ENCODE data around the gene GRIK3. TPM values are rescaled to one million over a fixed set of nuclear protein-coding genes. Genes with fewer than 3 reads are reported as not detected.

GRIK3 gene
- polyA plus RNA-seq, 1 donor (not counting 4 experiments of a cell fraction or from before 2014, with no cell fraction given) = not detected

DNA sequence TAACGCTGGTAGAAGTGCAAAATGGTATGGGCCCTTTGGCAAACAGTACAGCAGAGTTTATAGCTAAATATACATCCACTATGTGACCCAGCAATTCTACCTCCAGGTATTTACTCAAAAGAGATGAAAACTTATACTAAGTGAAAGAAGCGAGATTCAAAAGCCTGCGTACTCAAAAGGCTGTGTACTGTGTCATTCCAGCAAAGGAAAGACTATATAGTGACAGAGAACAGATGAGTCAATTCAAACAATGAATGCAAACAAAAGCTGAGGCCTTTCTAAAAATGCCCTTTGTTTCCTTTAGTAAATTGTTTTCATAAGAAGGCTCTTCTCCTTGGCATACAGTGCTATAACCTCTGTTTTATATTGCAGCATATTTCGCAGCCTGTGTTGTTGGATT lies 282.8 kb downstream of the GRIK3 start:
- no peak for FAIRE-seq
- no peak for DNase-seq (ENCODE audit: low read depth, low spot score)
- dilution Hi-C loops (cut with MboI; ENCODE audit: extremely low pct_ligation_motif_present, low sequenced_read_pairs) = no loop called here

GRCh38 chr1:36748466-36748865 lies 285.8 kb downstream of the GRIK3 start:
- no peaks in the 10 kb centered on the region for H3K9me1 ChIP-seq (ENCODE audit: control insufficient read depth, extremely low read depth, insufficient read depth, low read length)
- H3K4me2 ChIP-seq (ENCODE audit: control insufficient read depth, extremely low read depth, insufficient read depth, low read depth, low read length) = no peak overlapping the region
- DNase-seq (ENCODE audit: low read depth, low spot score) (no peak), FAIRE-seq (no peak)
- H3K79me2 ChIP-seq (ENCODE audit: control insufficient read depth, insufficient read depth, low read length) = no peaks in the 10 kb centered on the region
- no peak overlapping the region for H3K27ac ChIP-seq (ENCODE audit: control insufficient read depth, insufficient read depth, low read length)
- no peaks in the 10 kb centered on the region for H3K27me3 ChIP-seq (ENCODE audit: control insufficient read depth, extremely low read depth, insufficient read depth, low read length)
- dilution Hi-C loops (cut with MboI; ENCODE audit: extremely low pct_ligation_motif_present, low sequenced_read_pairs) = no loop called here
- no peak overlapping the region for H3K4me3 ChIP-seq (ENCODE audit: control insufficient read depth in 2 of 3, extremely low read depth in 1 of 3, insufficient read depth in 2 of 3, low read depth in 1 of 3, low read length in 3 of 3)
- no peaks in the 10 kb centered on the region for H3K4me1 ChIP-seq (ENCODE audit: control insufficient read depth, extremely low read depth, insufficient read depth, low read length)
- H3K36me3 ChIP-seq (ENCODE audit: control insufficient read depth in 2 of 2, extremely low read depth in 1 of 2, insufficient read depth in 2 of 2, low read length in 2 of 2) = no peaks in the 10 kb centered on the region
- no peak overlapping the region for H3K9ac ChIP-seq (ENCODE audit: control insufficient read depth, extremely low read depth, insufficient read depth, low read length)
- H3K9me3 ChIP-seq (ENCODE audit: control insufficient read depth, low read depth, low read length) = no peaks in the 10 kb centered on the region
- H2AFZ ChIP-seq (ENCODE audit: control insufficient read depth, low read length) = no peak overlapping the region
- TF ChIP-seq EZH2 (IDR thresholded peaks at IDR 0.05; ENCODE audit: low read length) = no peak
- TF ChIP-seq, protein P1, sequence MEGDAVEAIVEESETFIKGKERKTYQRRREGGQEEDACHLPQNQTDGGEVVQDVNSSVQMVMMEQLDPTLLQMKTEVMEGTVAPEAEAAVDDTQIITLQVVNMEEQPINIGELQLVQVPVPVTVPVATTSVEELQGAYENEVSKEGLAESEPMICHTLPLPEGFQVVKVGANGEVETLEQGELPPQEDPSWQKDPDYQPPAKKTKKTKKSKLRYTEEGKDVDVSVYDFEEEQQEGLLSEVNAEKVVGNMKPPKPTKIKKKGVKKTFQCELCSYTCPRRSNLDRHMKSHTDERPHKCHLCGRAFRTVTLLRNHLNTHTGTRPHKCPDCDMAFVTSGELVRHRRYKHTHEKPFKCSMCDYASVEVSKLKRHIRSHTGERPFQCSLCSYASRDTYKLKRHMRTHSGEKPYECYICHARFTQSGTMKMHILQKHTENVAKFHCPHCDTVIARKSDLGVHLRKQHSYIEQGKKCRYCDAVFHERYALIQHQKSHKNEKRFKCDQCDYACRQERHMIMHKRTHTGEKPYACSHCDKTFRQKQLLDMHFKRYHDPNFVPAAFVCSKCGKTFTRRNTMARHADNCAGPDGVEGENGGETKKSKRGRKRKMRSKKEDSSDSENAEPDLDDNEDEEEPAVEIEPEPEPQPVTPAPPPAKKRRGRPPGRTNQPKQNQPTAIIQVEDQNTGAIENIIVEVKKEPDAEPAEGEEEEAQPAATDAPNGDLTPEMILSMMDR (optimal IDR thresholded peaks at IDR 0.05 in 1 of 3, IDR thresholded peaks at IDR 0.05 in 1 of 3, conservative IDR thresholded peaks at IDR 0.05 in 1 of 3; ENCODE audit: extremely low read depth in 1 of 3, insufficient read depth in 2 of 3, low read length in 3 of 3) = no peak
- H4K20me1 ChIP-seq (ENCODE audit: control insufficient read depth, extremely low read depth, insufficient read depth, low read length) = no peaks in the 10 kb centered on the region

More for the DNA sequence above, 282.8 kb downstream of the GRIK3 start:
- H4K20me1 ChIP-seq (ENCODE audit: control insufficient read depth, extremely low read depth, insufficient read depth, low read length) = no peaks in the 10 kb centered on the region
- no peaks in the 10 kb centered on the region for H3K79me2 ChIP-seq (ENCODE audit: control insufficient read depth, insufficient read depth, low read length)
- H3K4me2 ChIP-seq (ENCODE audit: control insufficient read depth, extremely low read depth, insufficient read depth, low read depth, low read length) = no peak overlapping the region
- H3K4me3 ChIP-seq (ENCODE audit: control insufficient read depth in 2 of 3, extremely low read depth in 1 of 3, insufficient read depth in 2 of 3, low read depth in 1 of 3, low read length in 3 of 3) = no peak overlapping the region
- H3K27me3 ChIP-seq (ENCODE audit: control insufficient read depth, extremely low read depth, insufficient read depth, low read length) = no peaks in the 10 kb centered on the region
- TF ChIP-seq, protein P1 (optimal IDR thresholded peaks at IDR 0.05 in 1 of 3, IDR thresholded peaks at IDR 0.05 in 1 of 3, conservative IDR thresholded peaks at IDR 0.05 in 1 of 3; ENCODE audit: extremely low read depth in 1 of 3, insufficient read depth in 2 of 3, low read length in 3 of 3) = no peak
- no peak for TF ChIP-seq EZH2 (IDR thresholded peaks at IDR 0.05; ENCODE audit: low read length)
- H3K4me1 ChIP-seq (ENCODE audit: control insufficient read depth, extremely low read depth, insufficient read depth, low read length) = no peaks in the 10 kb centered on the region
- no peaks in the 10 kb centered on the region for H3K36me3 ChIP-seq (ENCODE audit: control insufficient read depth in 2 of 2, extremely low read depth in 1 of 2, insufficient read depth in 2 of 2, low read length in 2 of 2)
- H3K9ac ChIP-seq (ENCODE audit: control insufficient read depth, extremely low read depth, insufficient read depth, low read length) = no peak overlapping the region
- no peak overlapping the region for H3K27ac ChIP-seq (ENCODE audit: control insufficient read depth, insufficient read depth, low read length)
- no peaks in the 10 kb centered on the region for H3K9me3 ChIP-seq (ENCODE audit: control insufficient read depth, low read depth, low read length)
- H3K9me1 ChIP-seq (ENCODE audit: control insufficient read depth, extremely low read depth, insufficient read depth, low read length) = no peaks in the 10 kb centered on the region
- H2AFZ ChIP-seq (ENCODE audit: control insufficient read depth, low read length) = no peak overlapping the region
